Glomerular visceral epithelial cell (primary cell): Measurements from ENCODE around the gene PCDH19.

Experiments
- DNase-seq: peaks from one replicate; pipeline ENCODE4 v3.0.0-alpha.2; 2016; ENCODE audit errors: extremely low spot score

Gene PCDH19

GRCh38 chrX:100296183-100296753, 113.8 kb downstream of the PCDH19 start:
- DNase-seq = no peak

GRCh38 chrX:100294965-100295364, 115.1 kb downstream of the PCDH19 start:
- no peak for DNase-seq

- no peak for DNase-seq
These were observed 121.0 kb downstream of the PCDH19 start for GRCh38 chrX:100289066-100289558.

GRCh38 chrX:100277231-100277630, 132.8 kb downstream of the PCDH19 start:
- no peak for DNase-seq

- no peak for DNase-seq
These were observed 135.2 kb downstream of the PCDH19 start for GRCh38 chrX:100274916-100275315.

GRCh38 chrX:100265179-100265578, 144.9 kb downstream of the PCDH19 start:
- no peak for DNase-seq

GRCh38 chrX:100264200-100264599, 145.9 kb downstream of the PCDH19 start:
- no peak for DNase-seq

GRCh38 chrX:100263650-100264049, 146.4 kb downstream of the PCDH19 start:
- DNase-seq = no peak

- DNase-seq = no peak
These were observed 161.1 kb downstream of the PCDH19 start for GRCh38 chrX:100248885-100249493.

- no peak for DNase-seq
These were observed 162.2 kb downstream of the PCDH19 start for GRCh38 chrX:100247826-100248225.

GRCh38 chrX:100244681-100245080, 165.4 kb downstream of the PCDH19 start:
- no peak for DNase-seq
